ENCODE data around the gene NAA50. TPM values are rescaled to one million over a fixed set of nuclear protein-coding genes. Genes with fewer than 3 reads are reported as not detected.

The NAA50 gene
- total RNA-seq, 1 experiment from 2014 or later, result 268 TPM

DNA sequence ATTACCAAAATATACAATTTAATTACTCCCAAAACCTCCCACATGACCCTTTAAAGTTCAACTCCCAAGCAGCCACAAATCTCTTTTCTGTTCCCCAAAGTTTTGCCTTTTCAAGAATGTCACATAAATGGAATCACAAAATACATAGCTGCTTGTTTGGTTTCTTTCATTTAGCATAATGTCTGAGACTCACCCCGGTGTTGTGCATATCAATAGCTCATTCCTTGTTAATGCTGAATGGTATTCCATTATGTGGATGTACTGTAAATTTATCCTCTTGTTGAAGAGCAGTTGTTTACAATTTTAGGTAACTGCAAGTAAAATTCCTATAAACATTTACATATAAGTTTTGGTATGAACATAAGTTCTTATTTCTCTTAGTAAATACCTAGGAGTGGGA lies 15.5 kb downstream of the NAA50 start:
- H3K4me1 ChIP-seq (ENCODE audit: insufficient read depth, low read length, poor library complexity, severe bottlenecking), result peaks cover 7% of the 10 kb centered on the region
- BruUV-seq (replicated peaks), result no TSS peak
- H3K36me3 ChIP-seq (ENCODE audit: insufficient read depth, low read length, poor library complexity, severe bottlenecking), result peaks cover 13% of the 10 kb centered on the region
- DNase-seq (ENCODE audit: low spot score), result no peak
- H3K4me3 ChIP-seq (ENCODE audit: low read depth, low read length, poor library complexity, severe bottlenecking), result no peak overlapping the region
- no peaks in the 10 kb centered on the region for H3K27me3 ChIP-seq (replicated peaks; ENCODE audit: insufficient read depth, low read depth, low read length, poor library complexity)
- no peaks in the 10 kb centered on the region for H3K9me3 ChIP-seq (ENCODE audit: low read depth, low read length, poor library complexity, severe bottlenecking)
- no peak for TF ChIP-seq EZH2 (IDR thresholded peaks at IDR 0.05; ENCODE audit: borderline replicate concordance, low read depth, low read length, poor library complexity, severe bottlenecking)
- TF ChIP-seq, protein P1, sequence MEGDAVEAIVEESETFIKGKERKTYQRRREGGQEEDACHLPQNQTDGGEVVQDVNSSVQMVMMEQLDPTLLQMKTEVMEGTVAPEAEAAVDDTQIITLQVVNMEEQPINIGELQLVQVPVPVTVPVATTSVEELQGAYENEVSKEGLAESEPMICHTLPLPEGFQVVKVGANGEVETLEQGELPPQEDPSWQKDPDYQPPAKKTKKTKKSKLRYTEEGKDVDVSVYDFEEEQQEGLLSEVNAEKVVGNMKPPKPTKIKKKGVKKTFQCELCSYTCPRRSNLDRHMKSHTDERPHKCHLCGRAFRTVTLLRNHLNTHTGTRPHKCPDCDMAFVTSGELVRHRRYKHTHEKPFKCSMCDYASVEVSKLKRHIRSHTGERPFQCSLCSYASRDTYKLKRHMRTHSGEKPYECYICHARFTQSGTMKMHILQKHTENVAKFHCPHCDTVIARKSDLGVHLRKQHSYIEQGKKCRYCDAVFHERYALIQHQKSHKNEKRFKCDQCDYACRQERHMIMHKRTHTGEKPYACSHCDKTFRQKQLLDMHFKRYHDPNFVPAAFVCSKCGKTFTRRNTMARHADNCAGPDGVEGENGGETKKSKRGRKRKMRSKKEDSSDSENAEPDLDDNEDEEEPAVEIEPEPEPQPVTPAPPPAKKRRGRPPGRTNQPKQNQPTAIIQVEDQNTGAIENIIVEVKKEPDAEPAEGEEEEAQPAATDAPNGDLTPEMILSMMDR (conservative IDR thresholded peaks at IDR 0.05; ENCODE audit: low read depth, low read length), result no peak
- ChIA-PET CTCF (no interaction called here), POLR2A (ENCODE audit: low non-redundant PET) (no interaction called here)
- H3K27ac ChIP-seq (ENCODE audit: low read depth, low read length, poor library complexity, severe bottlenecking), result no peak overlapping the region
- intact Hi-C loops (cut with micrococcal nuclease; ENCODE audit: unreplicated experiment), result no loop called here

GRCh38 chr3:113728661-113729060 lies 17.4 kb downstream of the NAA50 start:
- TF ChIP-seq, protein P1 (conservative IDR thresholded peaks at IDR 0.05; ENCODE audit: low read depth, low read length), result no peak
- TF ChIP-seq EZH2 (IDR thresholded peaks at IDR 0.05; ENCODE audit: borderline replicate concordance, low read depth, low read length, poor library complexity, severe bottlenecking), result no peak
- Histone ChIP-seq H3K4me1 (ENCODE audit: insufficient read depth, low read length, poor library complexity, severe bottlenecking) (no peaks in the 10 kb centered on the region), H3K27me3 (replicated peaks; ENCODE audit: insufficient read depth, low read depth, low read length, poor library complexity) (no peaks in the 10 kb centered on the region), H3K4me3 (ENCODE audit: low read depth, low read length, poor library complexity, severe bottlenecking) (no peak overlapping the region), H3K27ac (ENCODE audit: low read depth, low read length, poor library complexity, severe bottlenecking) (no peak overlapping the region), H3K36me3 (ENCODE audit: insufficient read depth, low read length, poor library complexity, severe bottlenecking) (peaks cover 19% of the 10 kb centered on the region), H3K9me3 (ENCODE audit: low read depth, low read length, poor library complexity, severe bottlenecking) (no peaks in the 10 kb centered on the region)
- no peak for DNase-seq (ENCODE audit: low spot score)
- POLR2A ChIA-PET (ENCODE audit: low non-redundant PET), result no interaction called here
- intact Hi-C loops (cut with micrococcal nuclease; ENCODE audit: unreplicated experiment), result no loop called here
- CTCF ChIA-PET, result no interaction called here
- no TSS peak for BruUV-seq (replicated peaks)

GRCh38 chr3:113721636-113722035 lies 24.4 kb downstream of the NAA50 start:
- no TSS peak for BruUV-seq (replicated peaks)
- intact Hi-C loops (cut with micrococcal nuclease; ENCODE audit: unreplicated experiment), result no loop called here
- no peak overlapping the region for H3K4me3 ChIP-seq (ENCODE audit: low read depth, low read length, poor library complexity, severe bottlenecking)
- no peaks in the 10 kb centered on the region for H3K27me3 ChIP-seq (replicated peaks; ENCODE audit: insufficient read depth, low read depth, low read length, poor library complexity)
- TF ChIP-seq, protein P1 (conservative IDR thresholded peaks at IDR 0.05; ENCODE audit: low read depth, low read length), result no peak
- TF ChIP-seq EZH2 (IDR thresholded peaks at IDR 0.05; ENCODE audit: borderline replicate concordance, low read depth, low read length, poor library complexity, severe bottlenecking), result no peak
- peak overlapping the region; percentile 43 for H3K27ac ChIP-seq (ENCODE audit: low read depth, low read length, poor library complexity, severe bottlenecking)
- ChIA-PET CTCF (no interaction called here), POLR2A (ENCODE audit: low non-redundant PET) (interaction anchor here (0.5 kb wide), 1 partner anchor 26 kb away, joined by 3 read pairs; no protein-coding TSS in a partner anchor)
- no peak for DNase-seq (ENCODE audit: low spot score)
- H3K9me3 ChIP-seq (ENCODE audit: low read depth, low read length, poor library complexity, severe bottlenecking), result no peaks in the 10 kb centered on the region
- H3K36me3 ChIP-seq (ENCODE audit: insufficient read depth, low read length, poor library complexity, severe bottlenecking), result peaks cover 65% of the 10 kb centered on the region
- H3K4me1 ChIP-seq (ENCODE audit: insufficient read depth, low read length, poor library complexity, severe bottlenecking), result no peaks in the 10 kb centered on the region
